GM18508 (cell line): Measurements from ENCODE around the gene NPDC1.

Experiments used
- ATAC-seq: cut with Tn5 transposase; IDR thresholded peaks from one replicate; pipeline ENCODE4 v1.9.1; 2021; ENCODE audit warnings: moderate number of reproducible peaks; ENCODE audit not compliant: insufficient read depth, unreplicated experiment

NPDC1 gene

GRCh38 chr9:137028263-137029057 lies 17.5 kb downstream of the NPDC1 start:
- no peak for ATAC-seq

GRCh38 chr9:137027369-137028262 lies 18.4 kb downstream of the NPDC1 start, which contains the start of gene ABCA2:
Gene ABCA2, minus strand, starts transcription at chr9:137028237. Its CDS starts 97 bp downstream, at chr9:137028140.
- no peak for ATAC-seq

GRCh38 chr9:137026828-137027227 lies 19.1 kb downstream of the NPDC1 start:
- ATAC-seq = no peak

- no peak for ATAC-seq
Measured at GRCh38 chr9:137026384-137026783, 19.6 kb downstream of the NPDC1 start.

DNA sequence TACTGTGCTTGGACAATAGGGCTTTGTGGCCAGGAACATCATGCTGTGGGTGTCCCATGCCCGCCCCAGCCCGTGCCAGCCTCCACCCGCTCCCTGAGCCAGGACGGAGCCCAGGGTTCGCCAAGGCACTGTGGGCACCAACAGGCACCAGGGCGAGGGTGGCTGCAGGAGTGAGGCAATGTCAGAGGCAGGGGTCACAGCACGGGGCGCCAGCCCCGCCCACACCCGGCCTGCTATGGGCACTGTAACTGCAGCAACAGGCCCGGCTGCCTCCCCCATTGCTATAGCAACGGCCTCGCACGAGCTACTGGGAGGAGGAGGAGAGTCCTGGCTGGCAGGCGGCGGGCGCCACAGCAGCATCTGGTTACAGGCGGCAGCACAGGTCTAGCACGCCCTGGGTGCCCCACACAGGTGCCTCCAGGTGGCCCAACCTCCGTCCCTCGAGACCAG lies 20.4 kb downstream of the NPDC1 start:
- no peak for ATAC-seq

DNA sequence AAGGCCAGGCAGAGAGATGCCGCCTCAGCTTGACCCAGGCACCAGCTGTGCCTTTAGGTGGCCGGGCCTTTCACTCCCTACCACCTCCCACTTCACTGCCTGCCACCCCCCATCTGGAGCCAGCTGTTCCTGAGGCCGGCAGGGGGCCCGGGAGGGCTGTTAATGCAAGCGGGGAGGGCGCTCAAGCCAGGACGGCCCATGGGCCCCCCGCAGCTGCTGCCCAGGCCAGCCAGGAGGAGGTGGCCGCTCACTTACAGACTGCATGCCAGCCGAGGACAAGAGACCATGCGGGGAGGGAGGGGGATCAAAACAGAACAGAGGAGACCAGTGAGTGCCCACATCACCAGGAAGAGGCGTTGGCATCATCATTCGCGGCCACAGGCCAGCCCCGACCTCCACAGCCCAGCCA lies 22.4 kb downstream of the NPDC1 start:
- no peak for ATAC-seq

DNA sequence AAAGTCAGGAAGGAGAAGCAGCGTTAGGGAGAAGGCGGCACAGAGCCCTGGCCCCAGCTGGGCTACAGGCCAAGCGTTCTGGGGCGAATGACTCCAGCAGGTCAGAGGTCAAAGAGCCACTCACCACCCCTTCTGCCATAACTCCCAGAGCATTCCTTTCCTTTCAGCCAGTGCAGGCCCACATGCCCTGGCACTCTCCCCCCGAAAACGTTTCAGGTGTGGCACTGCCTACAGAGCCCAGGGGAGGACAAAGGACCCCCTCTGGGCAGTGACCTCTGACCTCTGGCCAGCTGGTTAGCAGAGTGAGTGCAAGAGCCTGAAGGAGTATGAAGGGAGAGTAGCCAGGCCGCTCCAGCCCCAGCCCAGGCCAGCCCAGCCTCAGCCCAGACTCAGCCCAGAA lies 22.8 kb downstream of the NPDC1 start:
- no peak for ATAC-seq

DNA sequence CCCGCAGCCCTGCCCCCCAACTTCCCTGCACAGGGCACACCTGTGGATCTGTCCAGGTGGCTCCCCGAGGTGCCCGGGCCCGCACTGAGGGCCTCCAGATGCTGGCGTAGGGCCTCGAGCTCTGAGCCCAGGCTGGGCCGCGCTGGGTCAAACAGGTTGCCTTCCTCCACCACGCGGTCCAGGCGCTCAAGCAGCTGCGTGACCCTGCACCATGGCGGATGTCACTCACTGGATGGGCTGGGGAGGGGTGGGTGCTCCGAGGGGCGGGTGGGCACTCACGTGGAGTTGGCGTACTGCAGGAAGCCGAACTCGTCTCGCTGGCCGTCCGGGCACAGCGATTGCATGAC lies 23.3 kb downstream of the NPDC1 start:
- no peak for ATAC-seq

DNA sequence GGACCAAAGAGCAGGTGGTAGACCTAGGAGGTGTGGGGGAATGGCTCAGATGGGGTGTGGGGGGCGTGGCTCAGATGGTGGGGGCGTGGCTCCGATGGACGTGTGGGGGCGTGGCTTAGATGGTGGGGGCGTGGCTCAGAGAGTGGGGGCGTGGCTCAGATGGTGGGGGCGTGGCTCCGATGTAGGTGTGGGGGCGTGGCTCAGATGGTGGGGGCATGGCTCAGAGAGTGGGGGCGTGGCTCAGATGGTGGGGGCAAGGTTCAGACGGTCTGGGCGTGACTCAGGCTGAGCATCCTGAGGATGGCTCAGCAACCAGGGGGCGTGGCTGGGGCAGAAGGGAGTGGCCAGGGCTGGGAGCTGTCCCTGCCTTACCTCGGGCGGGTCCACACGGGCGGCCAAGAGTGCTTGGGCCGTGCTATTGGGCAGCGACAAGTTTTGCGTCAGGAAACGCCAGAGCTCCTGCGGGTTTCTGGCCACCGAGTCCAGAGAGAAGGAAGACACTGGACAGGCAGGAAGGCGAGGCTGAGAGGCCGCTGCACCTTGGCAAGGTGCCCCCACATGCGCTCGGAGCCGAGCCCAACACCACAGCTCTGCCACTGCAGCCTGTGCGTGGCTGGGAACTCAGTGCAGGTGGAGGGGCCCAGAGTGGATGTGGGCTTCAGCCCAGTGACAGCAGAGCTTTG lies 23.9 kb downstream of the NPDC1 start:
- ATAC-seq = no peak

- ATAC-seq = no peak
Measured at GRCh38 chr9:137021568-137021978, 24.4 kb downstream of the NPDC1 start.

DNA sequence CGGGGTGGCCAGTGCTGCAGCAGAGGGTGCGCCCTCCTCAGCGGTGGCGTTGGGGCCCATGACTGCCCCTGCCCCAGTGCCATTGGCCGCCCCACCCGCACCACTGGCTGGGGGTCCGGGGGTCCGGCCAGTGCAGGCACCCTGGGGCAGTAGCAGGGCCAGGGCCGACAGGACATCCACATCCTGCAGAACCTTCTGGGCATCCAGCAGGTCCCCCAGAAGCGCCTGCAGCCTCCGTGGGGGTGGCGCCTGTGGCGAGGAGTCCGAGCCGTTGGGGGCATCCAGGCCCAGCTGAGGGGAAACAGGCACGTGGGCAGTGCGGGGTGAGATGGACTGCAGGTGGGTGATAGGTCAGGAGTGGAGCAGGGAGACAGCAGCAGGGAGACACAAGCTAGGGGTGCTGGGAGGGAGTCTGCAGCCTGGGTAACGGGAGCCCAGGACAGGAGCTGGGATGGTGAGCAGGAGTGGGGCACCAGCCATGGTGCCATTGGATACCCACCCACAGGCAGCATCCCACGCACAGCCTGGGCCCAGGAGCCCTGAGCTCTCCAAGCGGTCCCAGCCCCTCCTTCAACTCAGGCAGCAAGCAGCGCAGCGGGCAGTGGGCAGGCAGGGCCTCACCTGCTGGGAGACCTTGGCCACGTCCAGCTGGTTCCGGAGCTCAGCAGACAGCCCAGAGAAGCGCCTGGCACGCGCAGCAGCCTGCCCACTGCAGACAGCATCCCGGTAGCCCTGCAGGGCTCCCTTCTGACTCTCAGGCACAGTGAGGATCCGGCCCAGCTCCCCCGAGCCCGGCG lies 25.0 kb downstream of the NPDC1 start:
- ATAC-seq = no peak

DNA sequence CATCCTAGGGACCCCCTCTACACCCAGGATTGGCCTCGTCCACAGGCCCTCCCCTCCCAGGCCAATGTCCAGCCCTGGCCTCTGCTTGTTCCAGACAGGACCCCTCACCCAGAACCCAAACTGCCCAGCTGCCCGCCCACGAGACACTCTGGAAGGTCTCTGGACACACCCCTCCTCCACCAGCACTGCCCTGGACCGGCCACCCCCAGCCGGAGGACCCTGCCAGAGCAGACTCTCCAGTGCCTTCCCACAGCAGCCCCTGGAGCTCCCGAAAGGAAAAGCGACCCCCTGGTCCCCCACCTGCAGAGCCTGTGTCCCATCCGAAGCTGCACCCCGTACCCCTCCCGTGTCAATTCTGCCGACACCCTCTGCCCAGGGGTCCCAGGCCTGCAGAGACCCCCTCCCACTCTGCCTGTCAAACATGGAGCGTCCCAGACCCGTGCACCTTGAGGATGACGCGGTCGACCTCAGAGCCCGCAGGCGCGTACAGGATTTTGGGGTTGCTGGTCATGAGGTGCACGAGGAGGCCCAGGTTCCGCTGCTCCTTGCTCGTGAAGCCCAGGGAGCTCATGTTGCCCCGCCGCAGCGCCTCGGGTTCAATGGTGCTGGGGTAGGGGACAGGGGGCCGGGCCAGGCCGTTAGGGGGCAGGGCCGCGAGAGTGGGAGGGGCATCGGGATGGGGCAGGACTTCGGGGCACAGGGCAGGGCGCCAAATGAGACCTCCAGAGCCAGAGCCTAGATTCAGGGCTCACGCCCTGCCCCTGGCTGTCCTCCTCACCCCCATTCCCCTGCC lies 25.9 kb downstream of the NPDC1 start:
- no peak for ATAC-seq

DNA sequence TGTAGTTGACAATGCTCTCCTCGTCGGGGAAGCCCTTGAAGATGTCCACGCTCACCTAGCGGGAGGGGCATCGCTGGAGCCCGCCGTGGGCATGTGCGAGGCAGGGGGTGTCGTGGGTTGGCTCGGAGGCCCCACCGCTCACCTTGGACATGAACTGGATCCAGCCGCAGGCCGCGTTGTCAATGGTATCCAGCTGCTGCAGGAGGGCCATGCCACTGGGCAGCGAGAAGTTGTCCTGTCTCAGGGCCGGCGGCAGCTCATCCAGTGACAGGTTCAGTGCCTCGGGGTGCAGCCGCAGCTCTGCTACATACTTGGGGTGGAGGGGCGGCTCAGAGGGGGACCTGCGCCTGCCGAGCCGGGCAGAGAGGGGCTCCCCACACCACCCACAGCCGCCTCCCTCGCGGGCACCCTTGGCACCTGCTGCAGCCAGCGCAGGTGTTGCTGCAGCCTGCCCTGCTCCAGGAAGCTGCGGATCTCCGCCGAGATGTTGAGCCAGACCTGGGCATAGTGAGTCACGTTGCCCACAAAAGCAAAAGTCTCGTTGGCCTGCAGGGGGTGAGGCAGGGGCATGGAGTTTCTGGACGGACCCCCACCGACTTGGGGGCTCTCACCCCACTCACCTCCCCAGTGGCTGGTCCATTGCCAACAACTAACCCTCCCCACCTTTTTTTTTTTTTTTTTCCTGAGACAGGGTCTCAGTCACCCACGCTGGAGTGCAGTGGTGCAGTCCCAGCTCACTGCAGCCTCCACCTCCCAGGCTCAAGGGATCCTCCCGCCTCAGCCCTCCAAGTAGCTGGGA lies 27.0 kb downstream of the NPDC1 start:
- no peak for ATAC-seq

GRCh38 chr9:137017791-137018497 lies 28.0 kb downstream of the NPDC1 start:
- no peak for ATAC-seq

DNA sequence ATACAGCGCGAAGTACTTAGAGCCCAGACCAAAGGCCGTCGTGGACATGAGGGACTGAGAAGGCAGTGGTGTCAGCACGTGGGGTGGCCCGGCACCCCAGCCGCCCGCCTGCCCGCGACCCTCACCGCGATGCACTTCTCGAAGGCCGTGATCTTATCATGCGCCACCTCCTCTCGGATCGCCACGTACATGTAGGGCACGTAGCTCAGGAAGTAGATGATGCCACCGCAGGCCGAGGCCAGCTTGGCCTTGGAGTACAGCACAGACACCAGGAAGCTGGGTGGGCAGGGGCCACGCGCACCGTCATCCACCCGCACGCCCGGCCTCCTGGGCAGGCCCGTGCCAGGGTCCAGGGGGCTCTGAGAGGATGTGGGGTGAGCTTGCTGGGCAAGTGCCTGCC lies 28.9 kb downstream of the NPDC1 start:
- no peak for ATAC-seq

DNA sequence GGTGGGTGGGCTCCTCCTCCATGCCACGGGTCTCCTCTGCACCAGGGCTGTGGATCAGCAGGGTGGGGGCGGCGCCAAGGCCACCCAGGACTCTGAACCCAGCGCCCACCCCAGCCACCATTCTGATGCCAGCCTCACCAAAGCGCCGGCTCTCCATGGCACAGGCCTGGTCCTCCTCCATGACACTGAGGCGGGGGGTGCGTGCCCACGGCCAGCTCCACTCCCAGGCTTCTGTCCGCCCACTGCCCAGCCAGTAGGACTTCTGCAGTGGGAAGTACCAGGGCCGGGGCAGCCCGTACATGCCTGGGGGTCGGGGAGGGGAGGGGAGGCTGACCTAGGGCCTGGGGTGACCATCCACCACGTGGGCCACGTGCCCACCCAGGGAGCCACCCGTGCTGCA lies 29.5 kb downstream of the NPDC1 start:
- no peak for ATAC-seq

- ATAC-seq = no peak
Measured at GRCh38 chr9:137015976-137016375, 30.0 kb downstream of the NPDC1 start.

DNA sequence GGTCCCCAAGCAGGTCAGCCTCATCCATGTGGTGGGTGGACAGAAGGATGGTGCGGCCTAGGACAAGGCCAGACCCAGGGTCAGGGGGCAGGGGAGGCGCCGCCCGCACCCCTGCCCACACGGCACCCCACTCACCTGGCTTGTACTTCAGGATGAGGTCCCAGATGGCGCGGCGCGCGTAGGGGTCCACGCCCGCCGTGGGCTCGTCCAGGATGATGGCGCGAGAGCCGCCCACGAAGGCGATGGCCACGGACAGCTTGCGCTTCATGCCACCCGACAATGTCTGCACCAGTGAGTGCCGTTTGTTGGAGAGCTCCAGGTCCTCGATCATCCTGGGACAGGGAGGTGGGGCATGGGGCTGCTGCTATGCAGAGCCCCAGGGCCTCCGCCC lies 30.4 kb downstream of the NPDC1 start:
- ATAC-seq = no peak
